Heart left ventricle (tissue), 13 donors: Measurements from ENCODE around the gene FER.

ENCODE experiments used
- CTCF ChIP-seq, 12 donors: fragments of 200-600 bp; sonication (generic) in 4 of 12; IDR thresholded peaks; one replicate each; pipeline versions ENCODE4 v1.5.0 to v1.8.0; 2018 to 2022; ENCODE audit warnings: antibody characterized with exemption in 12 of 12, mild to moderate bottlenecking in 5 of 12
- POLR2A ChIP-seq, 2 donors: fragments of 450-650 bp; IDR thresholded peaks; one replicate each; pipeline ENCODE4 v1.6.1; 2017; ENCODE audit warnings: antibody characterized with exemption in 2 of 2, mild to moderate bottlenecking in 2 of 2, moderate library complexity in 2 of 2
- donor health status: ischemic (EF 13 %, LVEDD 7.1; RV severe dilation, severe dysfunction).
- donor health status: DM: no; HTN: yes; CAD: no.
- donor health status: DM: no; HTN: no; CAD: no.
- donor health status: ischemic (EF 25% LVEDD 6.9; RV normal size, moderate dysfunction).
- donor health status: ischemic (EF 25% LVEDD 5.7; RV mildly dilated, moderate dysfunction).
- donor health status: ischemic (EF 35%, LVEDD 5.7; RV mildly dilated, moderate dysfunction).
- donor health status: nonischemic (EF 11% LVEDD 7.7; RV severe dilation, severe dysfunction).
- donor health status: DM: yes; HTN: yes; CAD: no.
- donor health status: PGD.
- donor health status: ischemic (EF 29% LVEDD 5.4; RV normal size, mild dysfunction).
- donor health status: nonischemic (EF 23%, LVEDD 6.1; RV moderate dilation, normal function).

- TF ChIP-seq POLR2A (IDR thresholded peaks at IDR 0.05) = no peak
- no peak for TF ChIP-seq CTCF (IDR thresholded peaks at IDR 0.05)
These were observed 336.2 kb downstream of the FER start for GRCh38 chr5:109083937-109084336.
